Measurements from ENCODE around the gene ARHGEF10L.

Gene ARHGEF10L

DNA sequence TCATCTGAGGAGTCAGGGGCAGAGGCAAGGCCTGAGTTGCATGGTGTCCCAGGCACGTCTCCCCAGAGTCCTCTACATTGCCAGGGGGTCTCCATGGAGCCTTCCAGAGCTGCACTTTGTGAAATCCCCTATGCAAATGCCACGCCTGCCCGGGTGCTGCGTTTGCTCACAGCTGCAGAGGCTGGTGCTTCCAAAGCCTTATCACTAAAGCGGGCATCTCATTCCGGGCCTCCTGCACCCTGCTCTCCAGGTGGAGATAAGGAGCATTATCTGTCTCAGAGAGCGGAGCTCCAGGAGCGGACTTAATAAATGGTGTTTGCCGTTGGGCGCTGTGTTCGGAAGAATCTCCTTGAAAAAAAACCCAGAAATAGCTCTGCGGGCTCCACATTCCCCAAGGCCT, 189.8 kb downstream of the ARHGEF10L start:
- H3K79me2 ChIP-seq (ENCODE audit: insufficient read depth, low read length), result no peaks in the 10 kb centered on the region
- no peaks in the 10 kb centered on the region for H3K36me3 ChIP-seq (ENCODE audit: low read length)
- no peaks in the 10 kb centered on the region for H3K9me2 ChIP-seq (replicated peaks; ENCODE audit: insufficient read depth, low read length)
- TF ChIP-seq, protein P1, sequence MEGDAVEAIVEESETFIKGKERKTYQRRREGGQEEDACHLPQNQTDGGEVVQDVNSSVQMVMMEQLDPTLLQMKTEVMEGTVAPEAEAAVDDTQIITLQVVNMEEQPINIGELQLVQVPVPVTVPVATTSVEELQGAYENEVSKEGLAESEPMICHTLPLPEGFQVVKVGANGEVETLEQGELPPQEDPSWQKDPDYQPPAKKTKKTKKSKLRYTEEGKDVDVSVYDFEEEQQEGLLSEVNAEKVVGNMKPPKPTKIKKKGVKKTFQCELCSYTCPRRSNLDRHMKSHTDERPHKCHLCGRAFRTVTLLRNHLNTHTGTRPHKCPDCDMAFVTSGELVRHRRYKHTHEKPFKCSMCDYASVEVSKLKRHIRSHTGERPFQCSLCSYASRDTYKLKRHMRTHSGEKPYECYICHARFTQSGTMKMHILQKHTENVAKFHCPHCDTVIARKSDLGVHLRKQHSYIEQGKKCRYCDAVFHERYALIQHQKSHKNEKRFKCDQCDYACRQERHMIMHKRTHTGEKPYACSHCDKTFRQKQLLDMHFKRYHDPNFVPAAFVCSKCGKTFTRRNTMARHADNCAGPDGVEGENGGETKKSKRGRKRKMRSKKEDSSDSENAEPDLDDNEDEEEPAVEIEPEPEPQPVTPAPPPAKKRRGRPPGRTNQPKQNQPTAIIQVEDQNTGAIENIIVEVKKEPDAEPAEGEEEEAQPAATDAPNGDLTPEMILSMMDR (IDR thresholded peaks at IDR 0.05; ENCODE audit: insufficient read depth, low read length, poor library complexity, severe bottlenecking), result no peak
- no peak for TF ChIP-seq EZH2phosphoT487 (conservative IDR thresholded peaks at IDR 0.05; ENCODE audit: low read length)
- no peaks in the 10 kb centered on the region for H4K20me1 ChIP-seq (ENCODE audit: low read depth, low read length)
- no peaks in the 10 kb centered on the region for H3K9me3 ChIP-seq (ENCODE audit: insufficient read depth, low read length)
- H2AFZ ChIP-seq (ENCODE audit: low read depth, low read length, severe bottlenecking), result no peak overlapping the region
- no peak overlapping the region for H3K9ac ChIP-seq (ENCODE audit: low read length)
- H3K4me3 ChIP-seq (ENCODE audit: insufficient read depth, low read length, poor library complexity, severe bottlenecking), result no peak overlapping the region
- no peaks in the 10 kb centered on the region; the same call in 1 of the 2 replicates for H3K27me3 ChIP-seq (ENCODE audit: low read length)
- no peak overlapping the region for H3K4me2 ChIP-seq (ENCODE audit: low read depth, low read length, poor library complexity, severe bottlenecking)
- no peak overlapping the region for H3K27ac ChIP-seq (ENCODE audit: low read depth, low read length)
- no peaks in the 10 kb centered on the region for H3F3A ChIP-seq (ENCODE audit: insufficient read depth)

DNA sequence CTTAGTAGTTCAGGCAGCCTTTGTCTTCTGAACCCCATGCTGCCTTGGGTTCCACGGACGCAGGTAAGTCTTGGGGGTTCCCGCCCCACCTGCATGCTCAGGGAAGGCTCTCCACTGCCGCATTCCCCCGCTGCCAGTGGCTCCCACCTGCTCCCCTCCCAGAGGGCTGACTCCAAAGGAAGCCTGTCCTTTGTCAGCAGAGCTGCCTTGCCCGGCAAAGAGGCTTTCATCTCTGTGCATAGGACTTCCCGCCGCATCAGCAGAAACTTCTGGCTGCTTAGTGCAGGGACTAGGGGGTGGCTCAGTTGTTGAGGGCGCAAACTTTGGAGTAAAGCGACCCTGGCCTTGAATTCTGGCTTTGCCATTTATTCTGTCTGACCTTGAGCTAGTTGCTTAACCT, 190.4 kb downstream of the ARHGEF10L start:
- no peaks in the 10 kb centered on the region for H3F3A ChIP-seq (ENCODE audit: insufficient read depth)
- no peak overlapping the region for H2AFZ ChIP-seq (ENCODE audit: low read depth, low read length, severe bottlenecking)
- H3K9me3 ChIP-seq (ENCODE audit: insufficient read depth, low read length), result no peaks in the 10 kb centered on the region
- H4K20me1 ChIP-seq (ENCODE audit: low read depth, low read length), result no peaks in the 10 kb centered on the region
- H3K36me3 ChIP-seq (ENCODE audit: low read length), result no peaks in the 10 kb centered on the region
- H3K79me2 ChIP-seq (ENCODE audit: insufficient read depth, low read length), result no peaks in the 10 kb centered on the region
- H3K4me3 ChIP-seq (ENCODE audit: insufficient read depth, low read length, poor library complexity, severe bottlenecking), result no peak overlapping the region
- no peak overlapping the region for H3K9ac ChIP-seq (ENCODE audit: low read length)
- H3K4me2 ChIP-seq (ENCODE audit: low read depth, low read length, poor library complexity, severe bottlenecking), result no peak overlapping the region
- H3K27me3 ChIP-seq (ENCODE audit: low read length), result no peaks in the 10 kb centered on the region
- TF ChIP-seq, protein P1 (IDR thresholded peaks at IDR 0.05; ENCODE audit: insufficient read depth, low read length, poor library complexity, severe bottlenecking), result no peak
- no peak for TF ChIP-seq EZH2phosphoT487 (conservative IDR thresholded peaks at IDR 0.05; ENCODE audit: low read length)
- H3K27ac ChIP-seq (ENCODE audit: low read depth, low read length), result no peak overlapping the region
- no peaks in the 10 kb centered on the region for H3K9me2 ChIP-seq (replicated peaks; ENCODE audit: insufficient read depth, low read length)

DNA sequence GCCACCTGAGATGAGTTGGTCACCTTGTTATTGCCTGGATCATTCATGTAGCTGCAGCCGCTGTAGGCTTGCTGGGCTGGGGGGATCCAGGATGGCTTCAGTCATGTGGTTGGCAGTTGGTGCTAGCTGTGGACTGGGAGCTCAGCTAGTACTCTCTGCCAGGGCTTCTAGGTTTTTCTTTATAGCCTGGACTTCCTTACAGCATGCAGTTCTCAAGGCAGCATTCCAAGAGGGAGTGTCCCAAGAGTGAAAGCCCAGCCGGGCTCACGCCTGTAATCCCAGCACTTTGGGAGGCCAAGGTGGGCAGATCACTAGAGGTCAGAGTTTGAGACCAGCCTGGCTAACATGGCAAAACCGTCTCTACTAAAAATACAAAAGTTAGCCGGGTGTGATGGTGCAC, 192.0 kb downstream of the ARHGEF10L start:
- Histone ChIP-seq H3K9me3 (ENCODE audit: insufficient read depth, low read length) (no peaks in the 10 kb centered on the region), H3K27me3 (ENCODE audit: low read length) (no peaks in the 10 kb centered on the region), H3K4me3 (ENCODE audit: insufficient read depth, low read length, poor library complexity, severe bottlenecking) (no peak overlapping the region), H3K9ac (ENCODE audit: low read length) (no peak overlapping the region), H3K36me3 (ENCODE audit: low read length) (no peaks in the 10 kb centered on the region), H3K4me2 (ENCODE audit: low read depth, low read length, poor library complexity, severe bottlenecking) (no peak overlapping the region), H3F3A (ENCODE audit: insufficient read depth) (no peaks in the 10 kb centered on the region), H4K20me1 (ENCODE audit: low read depth, low read length) (no peaks in the 10 kb centered on the region), H2AFZ (ENCODE audit: low read depth, low read length, severe bottlenecking) (no peak overlapping the region), H3K9me2 (replicated peaks; ENCODE audit: insufficient read depth, low read length) (no peaks in the 10 kb centered on the region), H3K27ac (ENCODE audit: low read depth, low read length) (no peak overlapping the region), H3K79me2 (ENCODE audit: insufficient read depth, low read length) (no peaks in the 10 kb centered on the region)
- no peak for TF ChIP-seq EZH2phosphoT487 (conservative IDR thresholded peaks at IDR 0.05; ENCODE audit: low read length)

DNA sequence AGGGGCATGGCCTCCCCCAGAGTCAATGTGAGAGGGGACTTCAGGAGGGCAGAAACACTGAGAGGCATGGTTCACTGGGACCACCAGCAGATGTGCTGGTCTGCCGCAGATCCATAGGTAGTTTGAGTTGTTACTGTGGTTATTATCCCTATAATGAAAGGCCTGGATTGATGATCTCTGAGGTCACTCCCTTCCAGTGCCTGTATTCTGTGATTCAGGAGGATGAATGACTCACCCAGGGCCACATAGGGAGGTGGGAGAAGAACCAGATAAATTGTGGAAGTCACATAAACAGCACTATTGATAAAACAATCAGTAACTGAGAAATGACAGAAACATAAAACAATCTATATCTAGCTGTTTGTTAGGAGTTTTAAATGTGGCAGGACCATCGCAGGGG, 193.0 kb downstream of the ARHGEF10L start:
- TF ChIP-seq, protein P1 (IDR thresholded peaks at IDR 0.05; ENCODE audit: insufficient read depth, low read length, poor library complexity, severe bottlenecking), result no peak
- no peak for TF ChIP-seq EZH2phosphoT487 (conservative IDR thresholded peaks at IDR 0.05; ENCODE audit: low read length)
- H3K4me2 ChIP-seq (ENCODE audit: low read depth, low read length, poor library complexity, severe bottlenecking), result no peak overlapping the region
- H3K4me3 ChIP-seq (ENCODE audit: insufficient read depth, low read length, poor library complexity, severe bottlenecking), result no peak overlapping the region
- no peaks in the 10 kb centered on the region for H3K79me2 ChIP-seq (ENCODE audit: insufficient read depth, low read length)
- no peaks in the 10 kb centered on the region for H3K27me3 ChIP-seq (ENCODE audit: low read length)
- H3K9me2 ChIP-seq (replicated peaks; ENCODE audit: insufficient read depth, low read length), result no peaks in the 10 kb centered on the region
- no peak overlapping the region for H2AFZ ChIP-seq (ENCODE audit: low read depth, low read length, severe bottlenecking)
- no peak overlapping the region for H3K27ac ChIP-seq (ENCODE audit: low read depth, low read length)
- no peaks in the 10 kb centered on the region for H3F3A ChIP-seq (ENCODE audit: insufficient read depth)
- H3K36me3 ChIP-seq (ENCODE audit: low read length), result no peaks in the 10 kb centered on the region
- no peaks in the 10 kb centered on the region for H3K9me3 ChIP-seq (ENCODE audit: insufficient read depth, low read length)
- no peak overlapping the region for H3K9ac ChIP-seq (ENCODE audit: low read length)
- no peaks in the 10 kb centered on the region for H4K20me1 ChIP-seq (ENCODE audit: low read depth, low read length)
